Activated CD8-positive, alpha-beta memory T cell treated with anti-CD3 and anti-CD28 coated beads, Interleukin-2, amount 10 ng/mL, durations not matched to agents 7 days and 5 days (primary cell): ENCODE results near the gene PRIM1. TPM values are rescaled to one million over a fixed set of nuclear protein-coding genes. Genes with fewer than 3 reads are reported as not detected.
"Not testable (repeated sequence)": the region's sequence is repeated elsewhere in the genome, so short reads cannot be mapped to it uniquely, and the experiment has no call there.

Experiments
- ATAC-seq: fragments of 150-1000 bp; cut with Tn5 transposase; one replicate; pipeline ENCODE4 v1.10.0; 2021; ENCODE audit warnings: moderate library complexity
- CTCF ChIA-PET: fragments of 350-600 bp; sonication (Branson Sonifier 250); formaldehyde crosslinking; loops from one replicate; lab custom pipeline; 2021; ENCODE audit warnings: antibody characterized with exemption; lab: Charles Lee
- DNase-seq: peaks from one replicate; pipeline ENCODE4 v3.0.0-alpha.2; 2020
- H3K27ac Mint-ChIP-seq: one replicate; pipeline ENCODE4 v1.8.0; 2021; ENCODE audit warnings: mild to moderate bottlenecking, mixed read lengths
- H3K27me3 Mint-ChIP-seq: one replicate; pipeline ENCODE4 v1.8.0; 2021; ENCODE audit warnings: mixed read lengths
- H3K36me3 Mint-ChIP-seq: one replicate; pipeline ENCODE4 v1.8.0; 2021; ENCODE audit warnings: mild to moderate bottlenecking, mixed read lengths
- H3K4me1 Mint-ChIP-seq: one replicate; pipeline ENCODE4 v1.8.0; 2021; ENCODE audit warnings: mixed read lengths
- H3K4me3 Mint-ChIP-seq: one replicate; pipeline ENCODE4 v1.8.0; 2021; ENCODE audit warnings: mild to moderate bottlenecking, moderate library complexity, mixed read lengths
- H3K9me3 Mint-ChIP-seq: one replicate; pipeline ENCODE4 v1.8.0; 2022; ENCODE audit warnings: low read depth, mixed read lengths
- total RNA-seq, 2 experiments: library from RNA; stranded (reverse); gene quantifications; one replicate each; pipeline ENCODE4 v1.2.3, GENCODE V29; 2021

PRIM1 gene
- total RNA-seq, 2 experiments from 2014 or later, result 62.9 to 65.3 TPM

DNA sequence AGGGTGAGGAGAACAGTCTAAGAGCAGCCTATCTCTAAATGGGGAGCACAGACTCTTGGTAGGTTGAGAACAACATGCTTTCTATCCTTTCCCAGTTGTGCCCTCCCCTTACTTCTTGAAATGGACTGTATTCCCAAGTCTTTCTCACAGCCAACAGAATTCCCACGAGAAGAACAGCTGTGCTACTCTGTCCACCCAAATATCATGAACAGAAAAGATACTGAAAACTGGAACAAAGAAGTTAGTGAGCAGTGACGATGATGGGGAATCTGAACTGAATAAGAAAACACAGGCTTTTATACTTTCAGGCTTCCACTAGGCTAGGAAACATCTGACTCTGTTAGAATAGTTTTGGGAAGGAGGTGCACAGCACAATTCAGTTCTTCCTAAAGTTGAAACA is 30.4 kb downstream of the PRIM1 start:
- Mint-ChIP-seq H3K27me3 (no peaks in the 10 kb centered on the region), H3K4me3 (peak overlapping the region; percentile 98), H3K27ac (peak overlapping the region; percentile 79), H3K4me1 (peaks cover 67% of the 10 kb centered on the region), H3K9me3 (no peaks in the 10 kb centered on the region), H3K36me3 (peaks cover 66% of the 10 kb centered on the region)
- DNase-seq (no peak), ATAC-seq (no peak)
- CTCF ChIA-PET, result interaction anchor here (0.8 to 1.5 kb wide), 3 partner anchors 12 to 85 kb away, joined by 3 to 4 read pairs (median 3); partner anchors contain the start of gene PTGES3

DNA sequence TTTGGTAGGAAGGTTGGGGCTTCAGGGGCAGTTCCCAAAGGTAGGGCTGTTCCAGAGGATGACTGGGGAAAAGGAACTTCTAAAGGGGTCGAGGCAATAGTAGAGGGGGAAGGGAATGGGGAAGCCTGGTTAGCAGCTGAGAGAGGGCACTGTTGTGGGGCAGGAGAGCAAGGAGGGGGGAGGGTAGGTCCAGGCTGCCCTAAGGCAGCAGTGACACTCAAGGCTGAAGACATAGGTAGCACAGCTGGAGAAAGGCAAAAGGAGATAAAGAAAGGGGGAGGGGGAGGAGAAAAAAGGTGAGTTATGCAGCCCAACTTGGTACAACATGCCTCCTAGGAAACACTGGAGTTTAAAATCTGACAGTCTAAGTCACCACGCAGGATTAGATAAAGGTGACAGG is 30.9 kb downstream of the PRIM1 start:
- H3K27me3 Mint-ChIP-seq, result no peaks in the 10 kb centered on the region
- peak overlapping the region; percentile 79 for H3K27ac Mint-ChIP-seq
- DNase-seq (no peak), ATAC-seq (no peak)
- H3K9me3 Mint-ChIP-seq, result no peaks in the 10 kb centered on the region
- H3K4me1 Mint-ChIP-seq, result peaks cover 68% of the 10 kb centered on the region
- CTCF ChIA-PET, result interaction anchor here (1.1 to 1.5 kb wide), 3 partner anchors 11 to 85 kb away, joined by 3 to 4 read pairs (median 3); partner anchors contain the start of gene PTGES3
- H3K4me3 Mint-ChIP-seq, result peak overlapping the region; percentile 98
- H3K36me3 Mint-ChIP-seq, result peaks cover 68% of the 10 kb centered on the region

DNA sequence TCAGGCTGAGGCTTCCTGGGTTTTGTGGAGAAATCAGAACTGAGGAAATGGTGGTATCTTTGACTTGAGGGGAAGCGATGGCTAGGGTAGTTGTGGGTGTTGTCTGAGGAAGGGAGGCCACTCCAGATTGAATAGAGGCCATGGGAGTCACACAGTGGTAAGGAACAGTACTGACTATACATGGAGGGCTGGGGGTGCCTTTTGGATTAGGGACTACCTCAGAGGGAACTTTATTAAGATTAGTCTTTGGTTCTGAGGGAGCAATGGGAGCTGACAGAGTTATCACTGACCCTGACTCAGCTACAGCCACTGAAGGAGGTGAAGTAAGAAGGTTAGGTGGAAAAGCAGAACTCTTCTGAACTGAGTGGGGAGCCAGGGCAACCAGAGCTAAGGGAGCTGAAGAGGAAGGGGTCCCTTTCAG is 31.4 kb downstream of the PRIM1 start:
- H3K36me3 Mint-ChIP-seq, result peaks cover 73% of the 10 kb centered on the region
- H3K27ac Mint-ChIP-seq, result peak overlapping the region; percentile 79
- peak overlapping the region; percentile 98 for H3K4me3 Mint-ChIP-seq
- peaks cover 69% of the 10 kb centered on the region for H3K4me1 Mint-ChIP-seq
- H3K27me3 Mint-ChIP-seq, result no peaks in the 10 kb centered on the region
- ATAC-seq, result no peak
- DNase-seq, result no peak
- no peaks in the 10 kb centered on the region for H3K9me3 Mint-ChIP-seq
- CTCF ChIA-PET, result interaction anchor here (1.1 to 1.5 kb wide), 3 partner anchors 11 to 84 kb away, joined by 3 to 4 read pairs (median 3); partner anchors contain the start of gene PTGES3

DNA sequence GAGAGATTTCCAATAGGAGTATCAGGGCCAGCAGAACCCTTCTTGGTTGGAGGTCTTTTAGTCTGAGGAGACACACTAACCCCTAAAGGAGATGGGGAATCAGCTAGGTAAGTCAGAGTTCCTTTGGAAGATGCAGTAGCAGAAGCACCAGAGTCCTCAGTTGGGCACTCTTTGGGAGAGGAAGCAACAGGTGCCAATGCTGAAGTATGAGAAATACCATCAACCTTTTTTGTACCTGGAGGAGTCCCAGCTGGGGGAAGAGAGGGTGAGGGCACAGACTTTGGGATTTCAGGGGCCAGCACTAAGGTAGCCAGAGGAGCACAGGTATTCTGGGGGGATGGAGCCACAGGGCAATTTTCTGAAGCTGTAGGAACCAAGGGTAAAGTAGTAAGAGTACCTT is 33.1 kb downstream of the PRIM1 start:
- CTCF ChIA-PET, result no interaction called here
- Mint-ChIP-seq H3K4me1 (peaks cover 72% of the 10 kb centered on the region), H3K27ac (peak overlapping the region; percentile 79), H3K4me3 (no peak overlapping the region), H3K27me3 (no peaks in the 10 kb centered on the region), H3K9me3 (no peaks in the 10 kb centered on the region), H3K36me3 (peaks cover 75% of the 10 kb centered on the region)
- no peak for DNase-seq
- no peak for ATAC-seq

DNA sequence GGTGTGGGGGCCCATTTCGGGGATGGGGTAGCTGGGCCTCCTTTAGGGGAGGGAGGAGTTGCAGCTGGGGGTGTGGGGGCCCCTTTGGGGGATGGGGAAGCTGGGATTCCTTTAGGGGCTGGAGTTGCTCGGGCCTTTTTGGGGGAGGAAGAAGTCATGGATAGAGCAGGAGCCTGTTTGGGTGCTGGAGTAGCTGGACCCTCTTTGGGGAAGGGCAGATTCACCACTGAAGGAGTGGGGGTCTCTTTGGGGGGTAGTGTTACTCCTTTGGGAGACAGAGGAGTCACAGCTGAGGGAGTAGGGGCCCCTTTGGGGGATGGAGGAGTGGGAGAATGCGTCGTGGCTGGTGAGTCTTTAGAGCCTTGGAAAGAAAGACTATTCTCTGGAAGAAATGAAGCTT is 33.5 kb downstream of the PRIM1 start:
- CTCF ChIA-PET, result interaction anchor here (0.7 kb wide), 1 partner anchor 541 kb away, joined by 3 read pairs; no protein-coding TSS in a partner anchor
- H3K27me3 Mint-ChIP-seq, result no peaks in the 10 kb centered on the region
- H3K4me1 Mint-ChIP-seq, result peaks cover 69% of the 10 kb centered on the region
- no peaks in the 10 kb centered on the region for H3K9me3 Mint-ChIP-seq
- peak overlapping the region; percentile 79 for H3K27ac Mint-ChIP-seq
- H3K36me3 Mint-ChIP-seq, result peaks cover 75% of the 10 kb centered on the region
- DNase-seq (no peak), ATAC-seq (no peak)
- no peak overlapping the region for H3K4me3 Mint-ChIP-seq

DNA sequence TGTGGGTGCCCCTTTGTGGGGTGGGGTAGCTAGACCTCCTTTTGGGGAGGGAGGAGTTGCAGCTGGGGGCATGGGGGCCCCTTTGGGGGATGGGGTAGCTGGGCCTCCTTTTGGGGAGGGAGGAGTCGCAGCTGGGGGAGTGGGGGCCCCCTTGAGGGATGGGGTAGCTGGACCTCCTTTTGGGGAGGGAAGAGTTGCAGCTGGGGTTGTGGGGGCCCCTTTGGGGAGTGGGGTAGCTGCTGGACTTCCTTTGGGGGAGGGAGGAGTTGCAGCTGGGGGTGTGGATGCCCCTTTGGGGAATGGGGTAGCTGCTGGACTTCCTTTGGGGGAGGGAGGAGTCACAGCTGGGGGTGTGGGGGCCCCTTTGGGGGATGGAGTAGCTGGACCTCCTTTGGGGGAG is 34.0 kb downstream of the PRIM1 start:
- peaks cover 76% of the 10 kb centered on the region for H3K36me3 Mint-ChIP-seq

DNA sequence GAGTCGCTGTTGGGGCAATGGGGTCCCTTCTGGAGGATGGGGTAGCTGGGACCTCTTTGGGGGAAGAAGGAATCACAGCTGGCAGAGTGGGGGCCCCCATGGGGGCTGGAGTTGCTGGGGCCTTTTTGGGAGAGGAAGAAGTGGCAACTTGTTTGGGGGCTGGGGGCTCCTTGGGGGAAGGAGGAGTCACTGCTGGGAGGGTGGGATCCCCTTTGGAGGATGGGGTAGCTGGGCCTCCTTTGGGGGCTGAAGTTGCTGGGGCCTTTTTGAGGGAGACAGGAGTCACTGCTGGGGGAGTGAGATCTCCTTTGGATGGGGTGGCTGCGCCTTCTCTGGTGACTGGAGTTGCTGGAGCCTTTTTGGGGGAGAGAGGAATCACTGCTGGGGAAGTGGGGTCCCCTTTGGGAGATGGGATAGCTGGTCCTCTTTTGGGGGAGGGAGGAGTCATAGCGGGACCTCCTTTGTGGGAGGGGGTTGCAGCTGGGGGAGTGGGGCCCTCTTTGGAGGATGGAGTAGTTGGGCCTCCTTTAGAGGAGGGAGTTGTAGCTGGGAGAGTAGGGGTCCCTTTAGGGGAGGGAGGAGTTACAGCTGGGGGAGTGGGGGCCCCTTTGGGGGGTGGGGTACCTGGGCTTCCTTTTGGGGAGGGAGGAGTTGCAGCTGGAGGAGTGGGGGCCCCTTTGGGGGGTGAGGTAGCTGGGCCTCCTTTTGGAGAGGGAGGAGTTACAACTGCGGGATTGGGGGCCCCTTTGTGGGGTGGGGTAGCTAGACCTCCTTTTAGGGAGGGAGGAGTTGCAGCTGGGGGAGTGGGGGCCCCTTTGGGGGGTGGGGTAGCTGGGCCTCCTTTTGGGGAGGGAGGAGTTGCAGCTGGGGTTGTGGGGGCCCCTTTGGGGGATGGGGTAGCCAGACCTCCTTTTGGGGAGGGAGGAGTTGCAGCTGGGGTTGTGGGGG is 34.9 kb downstream of the PRIM1 start:
- no peaks in the 10 kb centered on the region for H3K27me3 Mint-ChIP-seq
- peak overlapping the region; percentile 45 for H3K27ac Mint-ChIP-seq
- peaks cover 56% of the 10 kb centered on the region for H3K4me1 Mint-ChIP-seq
- ATAC-seq (no peak), DNase-seq (no peak)
- H3K9me3 Mint-ChIP-seq, result no peaks in the 10 kb centered on the region
- no peak overlapping the region for H3K4me3 Mint-ChIP-seq
- H3K36me3 Mint-ChIP-seq, result peaks cover 76% of the 10 kb centered on the region
- CTCF ChIA-PET, result interaction anchor here (1.6 kb wide), 2 partner anchors 32 to 40 kb away, joined by 3 read pairs; no protein-coding TSS in a partner anchor

More for the DNA sequence above, 34.0 kb downstream of the PRIM1 start:
- DNase-seq (no peak), ATAC-seq (no peak)
- CTCF ChIA-PET, result interaction anchor here (0.7 kb wide), 1 partner anchor 542 kb away, joined by 3 read pairs; no protein-coding TSS in a partner anchor
- H3K4me1 Mint-ChIP-seq, result peaks cover 65% of the 10 kb centered on the region
- no peak overlapping the region for H3K4me3 Mint-ChIP-seq
- H3K27ac Mint-ChIP-seq, result no peak overlapping the region
- H3K9me3 Mint-ChIP-seq, result no peaks in the 10 kb centered on the region
- no peaks in the 10 kb centered on the region for H3K27me3 Mint-ChIP-seq

DNA sequence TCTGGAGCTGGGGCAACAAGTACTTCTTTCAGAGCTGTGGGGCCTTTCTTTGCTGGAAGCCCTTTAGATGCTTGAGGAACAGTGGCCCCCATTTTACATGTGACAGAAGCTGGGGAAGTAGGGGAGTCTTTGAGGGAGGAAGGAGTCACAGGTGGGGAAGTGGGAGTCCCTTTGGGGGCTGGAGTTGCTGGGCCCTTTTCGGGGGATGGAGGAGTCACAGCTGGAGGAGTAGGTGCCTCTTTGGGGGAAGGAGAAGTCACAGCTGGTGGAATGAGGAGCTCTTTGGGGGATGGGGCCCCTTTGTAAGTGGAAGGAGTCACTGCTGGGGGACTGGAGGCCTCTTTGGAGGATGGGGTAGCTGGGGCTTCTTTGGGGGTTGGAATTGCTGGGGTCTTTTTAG is 35.7 kb downstream of the PRIM1 start:
- H3K36me3 Mint-ChIP-seq, result peaks cover 75% of the 10 kb centered on the region
- no peaks in the 10 kb centered on the region for H3K9me3 Mint-ChIP-seq
- H3K27me3 Mint-ChIP-seq, result no peaks in the 10 kb centered on the region
- H3K4me3 Mint-ChIP-seq, result no peak overlapping the region
- DNase-seq (no peak), ATAC-seq (no peak)
- H3K27ac Mint-ChIP-seq, result peak overlapping the region; percentile 33
- H3K4me1 Mint-ChIP-seq, result peaks cover 50% of the 10 kb centered on the region
- CTCF ChIA-PET, result interaction anchor here (1.6 kb wide), 2 partner anchors 31 to 39 kb away, joined by 3 read pairs; no protein-coding TSS in a partner anchor

DNA sequence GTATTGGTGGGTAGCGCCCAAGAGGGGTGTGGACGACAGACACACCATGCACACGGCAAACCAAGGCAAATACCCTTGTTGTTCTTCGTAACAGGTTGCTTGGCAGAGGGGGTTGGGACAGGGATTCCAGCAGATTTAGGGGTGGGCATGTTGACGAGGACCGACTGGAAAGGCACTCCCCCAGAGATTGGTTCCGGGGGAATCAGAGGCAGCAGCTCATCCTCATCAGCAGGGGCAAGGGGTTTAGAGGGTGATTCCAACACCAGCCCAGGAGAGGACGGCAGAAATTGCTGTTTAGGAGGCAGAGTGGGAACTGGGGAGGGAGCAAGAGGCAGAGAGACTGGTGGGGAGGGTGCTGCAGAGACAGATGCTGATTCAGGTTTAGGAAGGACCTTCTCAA is 36.3 kb downstream of the PRIM1 start:
- no peak for ATAC-seq
- H3K27ac Mint-ChIP-seq, result no peak overlapping the region
- no peak overlapping the region for H3K4me3 Mint-ChIP-seq
- CTCF ChIA-PET, result interaction anchor here (1.6 kb wide), 1 partner anchor 31 kb away, joined by 3 read pairs; no protein-coding TSS in a partner anchor
- peaks cover 45% of the 10 kb centered on the region for H3K4me1 Mint-ChIP-seq
- H3K36me3 Mint-ChIP-seq, result peaks cover 74% of the 10 kb centered on the region
- no peak for DNase-seq
- no peaks in the 10 kb centered on the region for H3K27me3 Mint-ChIP-seq
- H3K9me3 Mint-ChIP-seq, result no peaks in the 10 kb centered on the region

DNA sequence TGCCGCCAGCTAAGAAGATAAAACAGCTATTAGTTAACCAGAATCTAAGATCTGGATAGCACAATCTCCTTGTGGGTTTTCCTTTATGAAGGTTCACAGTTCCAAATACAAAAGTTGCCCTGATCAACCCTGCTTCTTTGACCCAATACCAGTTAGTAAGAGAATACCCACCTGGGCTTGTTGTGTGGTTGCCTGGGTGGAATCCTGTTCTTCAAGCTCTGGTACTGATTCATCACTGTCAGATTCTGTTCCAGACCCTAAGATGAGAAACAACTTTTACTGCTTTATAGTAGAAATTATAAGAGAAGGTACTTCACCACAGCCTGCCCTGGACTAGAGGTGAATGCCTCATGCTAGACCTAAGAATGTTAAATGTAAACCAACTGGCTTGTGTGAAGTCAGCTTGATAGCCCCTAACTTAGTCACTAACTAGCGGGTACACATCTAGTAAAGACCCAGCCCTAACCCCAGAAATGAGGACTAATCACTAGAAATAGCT is 37.6 kb downstream of the PRIM1 start:
- Mint-ChIP-seq H3K27ac (peak overlapping the region; percentile 64), H3K4me1 (peaks cover 32% of the 10 kb centered on the region)

DNA sequence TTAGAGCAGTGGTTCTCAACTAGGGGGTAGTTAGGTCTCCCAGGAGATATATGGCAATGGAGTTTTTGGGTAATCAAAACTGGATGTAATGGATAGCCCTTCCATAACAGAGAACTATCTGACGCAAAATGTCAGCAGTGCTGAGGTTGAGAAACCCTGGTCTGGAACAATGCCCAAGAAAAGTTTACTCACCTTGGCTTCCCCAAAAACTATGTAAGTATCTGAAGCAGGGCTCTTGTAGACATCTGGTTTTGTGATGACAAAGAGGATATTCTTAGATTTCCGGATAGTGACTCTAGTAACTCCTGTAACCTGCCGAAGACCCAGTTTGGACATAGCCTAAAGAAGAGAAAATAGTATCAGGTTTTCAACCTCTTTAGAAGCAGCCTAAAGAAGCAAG is 38.8 kb downstream of the PRIM1 start:
- Mint-ChIP-seq H3K27ac (no peak overlapping the region), H3K9me3 (no peaks in the 10 kb centered on the region), H3K4me1 (peaks cover 22% of the 10 kb centered on the region), H3K27me3 (no peaks in the 10 kb centered on the region), H3K4me3 (no peak overlapping the region), H3K36me3 (peaks cover 54% of the 10 kb centered on the region)
- DNase-seq (no peak), ATAC-seq (no peak)
- CTCF ChIA-PET, result interaction anchor here (0.5 kb wide), 1 partner anchor 64 kb away, joined by 3 read pairs; no protein-coding TSS in a partner anchor

More for the DNA sequence above, 37.6 kb downstream of the PRIM1 start:
- H3K4me3 Mint-ChIP-seq, result no peak overlapping the region
- CTCF ChIA-PET, result no interaction called here
- H3K9me3 Mint-ChIP-seq, result no peaks in the 10 kb centered on the region
- DNase-seq, result no peak
- no peak for ATAC-seq
- H3K27me3 Mint-ChIP-seq, result no peaks in the 10 kb centered on the region
- peaks cover 61% of the 10 kb centered on the region for H3K36me3 Mint-ChIP-seq

DNA sequence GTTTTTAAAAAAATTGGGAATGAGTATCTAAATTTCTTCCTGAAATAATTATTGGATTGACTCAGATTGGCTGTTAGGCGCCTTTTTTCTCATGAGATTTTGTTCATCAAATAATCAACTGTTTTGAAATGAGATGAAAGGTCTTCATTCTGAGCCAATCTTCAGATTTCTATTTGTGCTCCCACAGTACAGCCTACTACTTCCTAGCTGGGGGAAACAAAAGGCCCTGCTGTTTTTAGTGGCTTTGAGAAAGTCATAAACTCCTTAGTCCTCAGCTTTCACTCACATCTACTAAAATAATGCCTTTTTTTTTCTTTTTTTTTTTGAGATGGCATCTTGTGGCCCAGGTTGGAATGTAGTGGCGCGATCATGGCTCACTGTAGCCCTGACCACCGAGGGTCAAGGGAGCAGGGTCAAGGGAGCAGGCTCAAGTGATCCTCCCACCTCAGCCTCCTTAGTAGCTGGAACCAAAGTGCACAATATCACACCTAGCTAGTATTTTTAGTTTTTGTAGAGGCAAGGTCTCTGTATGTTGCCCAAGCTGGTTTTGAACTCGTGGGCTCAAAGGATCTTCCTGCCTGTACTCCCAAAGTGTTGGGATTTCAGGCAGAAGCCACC is 42.3 kb downstream of the PRIM1 start:
- DNase-seq (no peak), ATAC-seq (no peak)
- Mint-ChIP-seq H3K27me3 (no peaks in the 10 kb centered on the region), H3K36me3 (peaks cover 36% of the 10 kb centered on the region), H3K4me3 (no peak overlapping the region), H3K9me3 (no peaks in the 10 kb centered on the region), H3K4me1 (peaks cover 6% of the 10 kb centered on the region), H3K27ac (no peak overlapping the region)
- CTCF ChIA-PET, result interaction anchor here (0.8 to 1.0 kb wide), 3 partner anchors 11 to 32 kb away, joined by 3 to 4 read pairs (median 4); no protein-coding TSS in a partner anchor

DNA sequence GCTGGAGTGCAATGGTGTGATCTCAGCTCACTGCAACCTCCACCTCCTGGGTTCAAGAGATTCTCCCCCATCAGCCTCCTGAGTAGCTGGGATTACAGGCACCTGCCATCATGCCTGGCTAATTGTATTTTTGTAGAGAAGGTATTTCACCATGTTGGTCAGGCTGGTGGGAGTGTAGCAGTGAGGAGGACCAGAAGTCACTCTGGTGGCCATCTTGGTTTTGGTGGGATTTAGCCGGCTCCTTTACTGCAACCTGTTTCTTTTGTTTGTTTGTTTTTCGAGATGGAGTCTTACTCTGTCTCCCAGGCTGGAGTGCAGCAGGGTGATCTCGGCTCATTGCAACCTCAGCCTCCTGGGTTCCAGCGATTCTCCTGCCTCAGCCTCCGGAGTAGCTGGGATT is 47.6 kb downstream of the PRIM1 start:
- CTCF ChIA-PET, H3K27me3 Mint-ChIP-seq, H3K36me3 Mint-ChIP-seq, DNase-seq, H3K9me3 Mint-ChIP-seq, H3K4me3 Mint-ChIP-seq, H3K27ac Mint-ChIP-seq, ATAC-seq, H3K4me1 Mint-ChIP-seq: not testable (repeated sequence)
